ENCODE measurements around the gene SPINDOC.
"Not testable (repeated sequence)": the region's sequence is repeated elsewhere in the genome, so short reads cannot be mapped to it uniquely, and the experiment has no call there.

Gene SPINDOC

DNA sequence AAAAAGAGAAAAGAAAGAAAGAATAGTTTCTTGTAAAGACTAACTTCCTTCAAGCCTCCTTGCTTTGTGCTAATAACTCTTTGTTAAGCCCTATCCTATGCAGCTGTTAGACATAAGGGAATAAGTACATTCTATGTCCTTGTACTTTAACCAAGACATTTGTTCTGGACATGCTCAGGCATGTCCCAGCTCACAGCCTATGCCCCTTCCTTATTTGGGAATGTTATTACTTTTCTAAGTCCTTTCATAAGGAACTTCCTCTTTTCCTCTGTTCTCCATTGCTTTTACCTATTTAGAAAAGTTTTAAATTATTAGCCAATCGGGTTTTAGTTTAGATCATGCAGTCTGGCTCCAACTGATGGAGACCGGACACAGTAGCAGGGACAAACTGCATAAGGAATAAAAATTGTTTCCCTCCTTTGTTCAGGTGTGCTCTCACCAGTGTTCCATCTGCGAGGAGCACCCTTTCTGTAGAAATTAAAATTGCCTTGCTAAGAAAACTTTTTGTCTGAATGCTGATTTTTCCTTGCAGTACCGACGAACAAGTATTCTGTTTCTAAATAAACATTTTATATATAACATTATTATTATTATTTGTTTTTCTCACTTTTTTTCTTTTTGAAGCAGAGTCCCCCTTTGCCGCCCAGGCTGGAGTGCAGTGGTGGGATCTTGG is 21.6 kb upstream of the SPINDOC start:
- no peak for DNase-seq (ENCODE audit: low read depth)

DNA sequence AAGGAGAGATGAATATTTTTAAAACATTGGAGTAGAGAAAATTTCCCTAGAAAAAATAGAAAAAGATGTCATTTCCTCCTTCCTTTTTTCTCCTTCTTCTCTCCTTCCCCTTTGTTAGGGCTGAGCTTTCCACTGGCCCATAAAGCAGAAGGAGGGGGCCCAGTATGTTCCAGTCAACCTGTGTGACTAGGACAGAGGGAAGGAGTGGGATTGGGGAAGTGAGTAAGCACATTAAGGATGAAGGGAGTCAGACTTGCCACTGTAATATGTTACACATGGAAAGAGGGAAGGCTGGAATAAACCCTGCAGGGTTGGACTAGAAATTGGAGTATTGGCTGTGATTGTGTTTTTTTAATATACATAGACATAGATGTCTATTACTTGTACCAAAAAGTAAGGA is 20.1 kb upstream of the SPINDOC start:
- no peak for DNase-seq (ENCODE audit: low read depth)

- no peak for DNase-seq (ENCODE audit: low read depth)
Observed at GRCh38 chr11:63795066-63795465, 18.2 kb upstream of the SPINDOC start.

DNA sequence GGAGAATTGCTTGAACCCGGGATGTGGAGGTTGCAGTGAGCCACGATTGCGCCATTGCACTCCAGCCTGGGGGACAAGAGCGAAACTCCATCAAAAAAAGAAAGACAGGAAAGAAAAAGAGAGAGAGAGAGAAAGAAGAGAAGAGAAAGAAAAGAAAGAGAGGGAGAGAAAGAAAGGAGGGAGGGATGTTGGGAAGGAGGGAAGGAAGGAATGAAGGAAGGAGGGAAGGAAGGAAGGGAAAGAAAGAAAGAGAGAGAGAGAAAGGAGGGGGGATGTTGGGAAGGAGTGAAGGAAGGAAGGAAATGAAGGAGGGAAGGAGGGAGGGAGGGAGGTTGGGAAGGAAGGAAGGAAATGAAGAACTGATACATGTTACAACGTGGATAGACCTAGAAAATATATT is 12.3 kb upstream of the SPINDOC start:
- DNase-seq (ENCODE audit: low read depth): no peak

- no peak for DNase-seq (ENCODE audit: low read depth)
Observed at GRCh38 chr11:63802637-63803414, 10.4 kb upstream of the SPINDOC start.

DNA sequence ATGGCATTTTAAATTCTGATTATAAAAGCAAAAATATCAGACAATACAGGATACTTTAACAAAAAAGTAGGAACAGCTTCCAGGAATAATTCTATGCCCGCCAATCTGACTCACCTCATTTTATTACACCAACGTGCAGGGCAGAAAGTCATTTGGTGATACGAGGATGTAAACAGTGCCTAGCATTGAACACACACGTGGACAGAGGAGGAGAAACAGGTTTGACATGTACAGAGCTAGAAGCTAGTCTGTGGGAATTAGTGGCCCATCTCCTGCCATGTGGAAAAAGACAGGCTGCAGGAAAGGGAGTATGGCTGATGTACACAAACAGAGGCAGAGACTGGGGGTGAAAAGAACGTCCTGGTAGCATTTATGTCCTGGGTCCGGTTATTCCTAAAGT is 9.0 kb upstream of the SPINDOC start:
- no peak for DNase-seq (ENCODE audit: low read depth)

DNA sequence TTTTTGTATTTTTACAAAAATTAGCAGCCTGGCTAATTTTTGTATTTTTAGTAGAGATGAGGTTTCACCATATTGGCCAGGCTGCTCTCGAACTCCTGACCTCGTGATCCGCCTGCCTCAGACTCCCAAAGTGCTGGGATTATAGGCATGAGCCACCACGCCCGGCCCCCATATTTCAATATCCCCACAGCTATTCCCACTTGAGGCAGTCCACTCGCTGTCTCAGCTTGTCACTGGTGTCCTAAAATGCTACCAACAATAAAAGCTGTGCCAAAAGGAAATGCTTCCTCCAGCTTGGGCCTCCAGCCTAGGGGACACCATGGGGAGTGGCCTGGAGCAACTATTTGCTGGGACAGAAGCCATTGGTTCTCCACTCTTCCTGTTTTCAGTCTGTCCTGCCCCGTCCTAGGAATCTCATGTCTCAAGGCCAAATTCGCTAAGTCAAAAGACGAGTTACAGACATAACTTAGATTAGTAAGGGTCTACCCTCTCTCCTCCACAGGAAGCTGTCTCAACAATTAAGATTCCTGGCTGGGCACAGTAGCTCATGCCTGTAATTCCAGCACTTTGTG is 7.3 kb upstream of the SPINDOC start:
- DNase-seq (ENCODE audit: low read depth): no peak

DNA sequence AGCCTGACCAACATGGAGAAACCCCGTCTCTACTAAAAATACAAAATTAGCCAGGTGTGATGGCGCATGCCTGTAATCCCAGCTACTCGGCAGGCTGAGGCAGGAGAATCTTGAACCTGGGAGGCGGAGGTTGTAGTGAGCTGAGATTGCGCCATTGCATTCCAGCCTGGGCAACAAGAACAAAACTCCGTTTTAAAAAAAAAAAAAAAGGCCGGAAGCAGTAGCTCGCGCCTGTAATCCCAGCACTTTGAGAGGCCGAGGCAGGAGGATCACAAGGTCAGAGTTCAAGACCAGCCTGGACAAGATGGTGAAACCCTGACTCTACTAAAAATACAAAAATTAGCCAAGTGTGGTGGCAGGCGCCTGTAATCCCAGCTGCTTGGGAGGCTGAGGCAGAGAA is 2.9 kb upstream of the SPINDOC start:
- DNase-seq (ENCODE audit: low read depth): not testable (repeated sequence)

DNA sequence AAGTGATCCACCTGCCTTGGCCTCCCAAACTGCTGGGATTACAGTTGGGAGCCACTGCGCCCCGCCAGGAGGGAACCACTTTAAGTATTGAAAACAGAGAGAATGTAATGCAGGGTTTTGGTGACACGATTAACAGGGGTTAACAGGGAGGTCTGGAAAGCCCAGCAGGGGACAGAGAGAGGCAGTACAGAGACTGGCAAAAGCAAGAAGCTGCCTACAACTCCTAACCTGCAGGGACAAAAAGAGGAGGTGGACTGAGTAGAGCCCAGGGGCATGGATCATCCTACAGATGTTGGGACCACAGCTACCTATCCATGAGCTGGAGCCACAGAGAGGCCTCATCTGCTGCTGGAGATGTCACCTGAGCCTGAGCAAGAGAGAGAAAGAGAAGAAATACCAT is 1.7 kb upstream of the SPINDOC start:
- no peak for DNase-seq (ENCODE audit: low read depth)

GRCh38 chr11:63813563-63814382 is 517 bp downstream of the SPINDOC start:
- DNase-seq (ENCODE audit: low read depth): peak; percentile 5

GRCh38 chr11:63814383-63814736 is 1.1 kb downstream of the SPINDOC start:
- no peak for DNase-seq (ENCODE audit: low read depth)

DNA sequence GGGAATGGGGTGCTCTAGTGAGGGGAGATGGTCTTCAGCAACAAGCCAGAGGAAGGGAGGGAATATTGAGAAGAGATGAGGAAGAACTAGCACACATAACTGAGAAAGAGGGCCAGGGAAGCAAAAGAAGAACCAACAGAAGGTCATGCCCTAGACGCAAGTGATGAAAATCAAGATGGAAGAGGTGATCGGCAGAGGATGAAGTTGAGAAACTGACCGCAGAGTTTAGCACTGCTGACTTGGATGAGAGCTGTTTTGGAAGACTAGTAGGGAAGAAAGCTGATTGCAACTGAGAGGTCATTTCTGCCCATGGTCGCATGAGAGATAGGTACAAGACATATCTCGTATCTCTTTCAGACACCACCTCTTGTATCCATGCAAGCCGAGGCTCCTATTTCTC is 2.9 kb downstream of the SPINDOC start:
- no peak for DNase-seq (ENCODE audit: low read depth)

DNA sequence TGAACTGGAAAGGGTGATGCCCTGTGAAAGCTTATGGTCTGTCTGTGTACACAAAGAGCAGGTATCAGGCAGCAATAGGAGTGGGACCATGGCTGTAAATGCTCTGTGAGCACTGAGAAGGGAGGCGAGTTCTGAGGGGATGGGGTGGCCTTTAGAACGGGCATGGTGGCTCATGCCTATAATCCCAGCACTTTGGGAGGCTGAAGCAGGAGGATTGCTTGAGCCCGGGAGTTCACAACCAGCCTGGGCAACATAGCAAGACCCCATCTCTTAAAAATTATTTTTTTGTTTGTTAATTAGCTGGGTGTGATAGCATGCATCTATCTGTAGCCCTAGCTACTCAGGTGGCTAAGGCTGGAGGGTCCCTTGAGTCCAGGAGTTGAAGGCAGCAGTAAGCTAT is 3.5 kb downstream of the SPINDOC start:
- no peak for DNase-seq (ENCODE audit: low read depth)

DNA sequence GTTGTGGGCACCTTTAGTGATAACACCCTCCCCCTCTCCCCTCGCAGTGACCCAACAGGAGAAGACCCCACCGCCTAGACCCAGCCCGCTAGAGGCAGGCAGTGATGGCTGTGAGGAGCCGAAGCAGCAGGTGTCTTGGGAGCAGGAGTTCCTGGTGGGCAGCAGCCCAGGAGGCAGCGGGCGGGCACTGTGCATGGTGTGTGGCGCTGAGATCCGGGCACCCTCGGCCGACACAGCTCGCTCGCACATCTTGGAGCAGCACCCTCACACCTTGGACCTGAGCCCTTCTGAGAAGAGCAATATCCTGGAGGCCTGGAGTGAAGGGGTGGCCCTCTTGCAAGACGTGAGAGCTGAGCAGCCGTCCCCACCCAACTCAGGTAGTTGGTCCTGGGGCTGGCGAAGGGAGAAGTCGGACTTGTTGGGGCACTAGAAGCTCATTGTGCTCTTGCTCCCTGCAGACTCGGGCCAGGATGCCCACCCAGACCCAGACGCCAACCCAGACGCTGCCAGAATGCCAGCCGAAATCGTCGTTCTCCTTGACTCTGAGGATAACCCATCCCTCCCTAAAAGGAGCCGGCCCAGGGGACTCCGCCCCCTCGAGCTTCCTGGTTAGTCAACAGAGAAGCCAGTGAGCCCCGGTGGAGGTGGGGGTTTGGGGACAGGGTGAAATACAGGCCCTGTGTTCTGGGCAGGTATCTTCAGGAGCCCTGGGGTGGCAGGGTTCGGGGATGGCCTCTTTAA is 4.7 kb downstream of the SPINDOC start:
- no peak for DNase-seq (ENCODE audit: low read depth)

- DNase-seq (ENCODE audit: low read depth): no peak
Observed at GRCh38 chr11:63818609-63819008, 5.4 kb downstream of the SPINDOC start.

DNA sequence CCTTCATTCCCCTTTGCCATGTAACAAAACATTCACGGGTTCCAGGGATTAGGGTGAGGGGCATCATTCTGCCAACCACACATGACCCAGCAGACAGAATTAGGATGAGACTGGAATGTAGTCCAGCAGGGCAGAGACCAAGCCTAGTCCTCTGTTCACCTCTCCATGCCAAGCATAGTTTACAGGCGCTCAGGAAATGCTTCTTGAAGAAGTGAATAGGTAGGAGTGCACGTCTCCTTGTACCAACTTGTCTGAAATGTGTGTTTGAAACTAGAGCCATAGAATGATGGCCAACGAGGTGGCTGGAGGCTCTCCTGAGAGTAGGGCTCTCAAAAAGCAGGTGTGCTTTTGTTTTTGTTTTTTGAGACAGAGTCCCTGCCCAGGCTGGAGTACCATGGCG is 8.2 kb downstream of the SPINDOC start:
- DNase-seq (ENCODE audit: low read depth): no peak

GRCh38 chr11:63826471-63827190 is 13.4 kb downstream of the SPINDOC start:
- DNase-seq (ENCODE audit: low read depth): no peak

DNA sequence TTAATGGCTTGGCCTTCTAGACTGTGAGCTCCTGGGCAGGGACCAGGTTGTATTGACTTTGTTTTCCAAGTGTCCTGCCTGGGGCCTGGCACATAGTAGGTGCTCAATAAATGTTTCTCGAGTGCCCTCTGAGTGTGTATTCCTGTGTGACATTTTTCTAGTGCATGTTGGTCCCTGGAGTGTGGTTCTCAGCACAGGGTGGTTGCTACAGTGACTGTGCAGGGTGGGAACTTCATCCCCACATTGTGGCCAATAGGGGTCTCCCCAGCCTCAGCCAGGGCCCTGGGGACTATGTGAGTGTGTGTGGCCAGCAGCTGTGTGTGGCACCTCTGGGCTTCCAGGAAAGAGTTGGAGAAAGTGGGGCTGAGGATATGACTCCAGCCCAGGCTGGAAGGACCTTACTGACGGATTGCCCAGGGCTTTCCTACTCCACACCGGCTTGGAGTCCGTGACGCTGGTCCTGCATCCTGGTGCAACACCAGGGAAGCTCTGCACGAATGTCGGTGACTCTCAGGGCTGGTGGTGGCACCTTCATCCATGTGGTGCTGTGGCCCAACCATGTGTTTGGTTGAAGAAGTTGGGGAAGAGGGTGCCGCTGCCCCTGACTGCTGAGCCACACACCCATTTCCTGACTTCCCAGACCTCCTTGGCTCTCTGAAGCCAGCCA is 16.7 kb downstream of the SPINDOC start:
- no peak for DNase-seq (ENCODE audit: low read depth)

DNA sequence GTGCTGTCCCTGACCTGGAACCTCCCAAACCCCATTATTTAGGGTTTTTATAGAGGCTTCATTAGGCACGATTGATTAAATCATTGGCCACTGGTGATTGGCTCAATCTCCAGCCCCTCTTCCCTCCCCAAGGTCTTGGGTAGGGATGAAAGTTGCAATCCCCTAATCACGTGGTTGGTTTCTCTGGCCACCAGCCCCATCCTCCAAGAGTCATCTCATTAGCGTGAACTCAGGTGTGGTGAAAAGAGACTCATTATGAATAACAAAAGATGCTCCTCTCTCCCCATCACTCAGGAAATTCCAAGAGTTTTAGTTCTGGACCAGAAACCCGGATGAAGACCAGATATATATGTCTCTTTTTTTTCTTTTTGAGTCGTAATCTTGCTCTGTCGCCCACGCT is 18.1 kb downstream of the SPINDOC start:
- no peak for DNase-seq (ENCODE audit: low read depth)

DNA sequence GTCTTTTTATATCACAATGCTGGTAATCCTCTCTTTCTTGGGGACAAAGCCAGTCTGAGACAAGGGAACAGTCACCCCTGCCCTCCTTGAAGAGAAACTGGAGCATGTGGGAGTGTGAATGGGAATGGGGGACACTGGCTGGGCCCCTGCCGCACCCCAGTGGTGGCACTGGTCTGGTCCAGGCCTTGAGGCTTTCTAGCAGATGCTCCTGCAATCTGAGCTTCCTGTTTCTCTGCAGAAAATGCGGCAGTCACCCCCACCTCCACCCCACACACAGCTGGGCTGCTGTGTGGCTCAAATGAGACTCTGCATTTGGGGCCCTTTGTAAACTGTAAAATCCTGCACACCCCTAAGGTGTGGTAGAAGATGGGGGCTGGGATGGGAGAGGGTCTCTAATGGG is 19.1 kb downstream of the SPINDOC start:
- DNase-seq (ENCODE audit: low read depth): no peak

DNA sequence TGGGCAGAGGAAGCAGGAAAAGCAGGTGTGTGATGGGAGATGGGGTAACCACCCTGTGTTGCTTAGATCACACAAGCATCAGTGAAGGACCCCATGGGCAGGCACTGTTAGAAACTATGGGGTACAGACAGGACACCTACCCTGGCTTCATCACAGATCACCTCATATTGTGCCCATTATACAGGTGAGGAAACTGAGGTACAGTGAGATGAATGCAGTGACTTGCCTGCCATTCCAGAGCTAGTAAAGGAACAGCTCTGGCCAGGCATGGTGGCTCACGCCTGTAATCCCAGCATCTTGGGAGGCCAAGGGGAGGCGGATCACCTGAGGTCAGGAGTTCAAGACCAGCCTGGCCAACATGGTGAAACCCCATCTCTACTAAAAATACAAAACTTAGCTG is 19.8 kb downstream of the SPINDOC start:
- DNase-seq (ENCODE audit: low read depth): no peak

Data from T follicular helper cell (primary cell).